ENCODE results near the gene RASL11A. TPM values are rescaled to one million over a fixed set of nuclear protein-coding genes. Genes with fewer than 3 reads are reported as not detected.
A peak's percentile ranks its signal among the peaks of the same experiment; 100 is the strongest.

Gene RASL11A
- total RNA-seq, 1 experiment from 2014 or later, result 2.7 TPM

DNA sequence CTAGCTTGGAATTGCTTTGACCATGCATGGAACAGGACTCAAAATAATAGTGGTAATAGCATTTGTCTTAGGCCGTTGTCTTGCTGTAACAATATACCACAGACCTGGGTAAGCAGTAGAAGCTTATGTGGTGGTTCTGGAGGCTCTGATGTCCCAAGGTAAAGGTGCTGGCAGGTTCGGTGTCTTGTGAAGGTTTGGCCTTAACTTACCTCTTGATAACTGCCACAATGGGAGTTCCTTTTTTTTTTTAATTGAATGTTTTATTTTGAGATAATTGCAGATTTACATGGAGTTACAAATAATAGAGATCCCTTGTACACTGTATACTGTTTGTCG is 13.4 kb upstream of the RASL11A start:
- peaks cover 35 to 41% of the 10 kb centered on the region in 2 experiments for H3K4me1 Mint-ChIP-seq

More for the DNA sequence above, 13.4 kb upstream of the RASL11A start:
- Histone ChIP-seq H4K20me1 (ENCODE audit: control insufficient read depth, insufficient read depth, insufficient read length) (no peaks in the 10 kb centered on the region), H2BK15ac (ENCODE audit: low read depth, low read length) (no peak overlapping the region), H3K23me2 (ENCODE audit: insufficient read length, low read depth, low read length, poor library complexity, severe bottlenecking) (peaks cover 8% of the 10 kb centered on the region), H3K4ac (ENCODE audit: low read depth, low read length) (no peak overlapping the region), H3K79me1 (ENCODE audit: insufficient read depth, low read depth, low read length, poor library complexity, severe bottlenecking) (no peaks in the 10 kb centered on the region), H3K56ac (ENCODE audit: insufficient read length, low read depth, low read length) (no peak overlapping the region), H3K23ac (ENCODE audit: insufficient read length, low read depth, low read length) (no peak overlapping the region), H3K27ac (ENCODE audit: insufficient read length, low read depth, low read length) (no peak overlapping the region), H4K91ac (ENCODE audit: insufficient read length, low read depth, low read length) (no peak overlapping the region), H2BK12ac (ENCODE audit: insufficient read length, low read depth, low read length) (no peak overlapping the region), H2BK20ac (ENCODE audit: low read depth, low read length, poor library complexity, severe bottlenecking) (no peak overlapping the region), H2AFZ (ENCODE audit: low read length) (no peak overlapping the region), H3K9me3 (ENCODE audit: control insufficient read depth, low read depth, low read length) (no peaks in the 10 kb centered on the region), H2BK5ac (ENCODE audit: insufficient read length, low read length) (no peak overlapping the region), H4K5ac (ENCODE audit: insufficient read length, low read depth, low read length) (no peak overlapping the region), H3K18ac (ENCODE audit: insufficient read length, low read depth, low read length) (no peak overlapping the region), H3K4me2 (ENCODE audit: insufficient read depth, insufficient read length, low read length) (no peak overlapping the region), H3K9ac (ENCODE audit: extremely low read depth, insufficient read length, low read length) (no peak overlapping the region), H3T11ph (ENCODE audit: low read length) (no peak overlapping the region), H3K4me1 (ENCODE audit: insufficient read depth, low read length) (peaks cover 6% of the 10 kb centered on the region; the same call in 1 of the 2 replicates), H4K8ac (replicated peaks; ENCODE audit: insufficient read length, low read depth, low read length) (no peak overlapping the region), H2AK5ac (ENCODE audit: insufficient read length, low read length) (no peak overlapping the region), H2BK120ac (ENCODE audit: low read depth, low read length, poor library complexity, severe bottlenecking) (no peak overlapping the region), H3K27me3 (ENCODE audit: insufficient read depth, low read length) (no peaks in the 10 kb centered on the region), H3K79me2 (ENCODE audit: insufficient read depth, low read length) (peaks cover 15% of the 10 kb centered on the region), H3K14ac (ENCODE audit: insufficient read depth, low read length) (no peak overlapping the region)
- H3K27me3 Mint-ChIP-seq (ENCODE audit: low read depth), result no peaks in the 10 kb centered on the region; the same call in 1 of the 2 replicates
- TF ChIP-seq, protein P1, sequence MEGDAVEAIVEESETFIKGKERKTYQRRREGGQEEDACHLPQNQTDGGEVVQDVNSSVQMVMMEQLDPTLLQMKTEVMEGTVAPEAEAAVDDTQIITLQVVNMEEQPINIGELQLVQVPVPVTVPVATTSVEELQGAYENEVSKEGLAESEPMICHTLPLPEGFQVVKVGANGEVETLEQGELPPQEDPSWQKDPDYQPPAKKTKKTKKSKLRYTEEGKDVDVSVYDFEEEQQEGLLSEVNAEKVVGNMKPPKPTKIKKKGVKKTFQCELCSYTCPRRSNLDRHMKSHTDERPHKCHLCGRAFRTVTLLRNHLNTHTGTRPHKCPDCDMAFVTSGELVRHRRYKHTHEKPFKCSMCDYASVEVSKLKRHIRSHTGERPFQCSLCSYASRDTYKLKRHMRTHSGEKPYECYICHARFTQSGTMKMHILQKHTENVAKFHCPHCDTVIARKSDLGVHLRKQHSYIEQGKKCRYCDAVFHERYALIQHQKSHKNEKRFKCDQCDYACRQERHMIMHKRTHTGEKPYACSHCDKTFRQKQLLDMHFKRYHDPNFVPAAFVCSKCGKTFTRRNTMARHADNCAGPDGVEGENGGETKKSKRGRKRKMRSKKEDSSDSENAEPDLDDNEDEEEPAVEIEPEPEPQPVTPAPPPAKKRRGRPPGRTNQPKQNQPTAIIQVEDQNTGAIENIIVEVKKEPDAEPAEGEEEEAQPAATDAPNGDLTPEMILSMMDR (conservative IDR thresholded peaks at IDR 0.05), result no peak
- no peak overlapping the region for H3K4me3 Mint-ChIP-seq
- DNase-seq, result no peak
- no CpG with 5 or more reads among the region's 3 CpGs for WGBS (ENCODE audit: extremely low coverage, insufficient read length, low lambda C conversion rate)
- H3K27ac Mint-ChIP-seq, result peak overlapping the region in 1 of 3 experiments; percentile 66; a peak in 1 of 7 replicates
- H3K9me3 Mint-ChIP-seq, result no peaks in the 10 kb centered on the region
- peaks cover 43 to 72% (median 54%) of the 10 kb centered on the region in 3 experiments for H3K36me3 Mint-ChIP-seq (ENCODE audit: insufficient read depth in 1 of 3, low read depth in 3 of 3)

All from H9 (cell line).